Testis (tissue), 3 donors: ENCODE results near the gene TBC1D9. TPM values are rescaled to one million over a fixed set of nuclear protein-coding genes. Genes with fewer than 3 reads are reported as not detected.

Experiments
- DNase-seq: peaks from one replicate; pipeline ENCODE4 v3.0.0-alpha.2; 2019
- H3K27ac ChIP-seq, 2 donors: fragments of 200-600 bp; sonication (generic); one replicate each; pipeline ENCODE4 v1.5.1; 2019
- H3K27me3 ChIP-seq: fragments of 200-600 bp; sonication (generic); one replicate; pipeline ENCODE4 v1.5.1; 2019
- H3K36me3 ChIP-seq: fragments of 200-600 bp; sonication (generic); one replicate; pipeline ENCODE4 v1.5.1; 2017; ENCODE audit warnings: low read depth; ENCODE audit errors: missing control alignments
- H3K4me1 ChIP-seq: fragments of 200-600 bp; sonication (generic); one replicate; pipeline ENCODE4 v1.5.1; 2019
- H3K4me3 ChIP-seq, 2 donors: fragments of 200-600 bp; sonication (generic); one replicate each; pipeline ENCODE4 v1.5.1; 2017 to 2019
- H3K9me3 ChIP-seq: fragments of 200-600 bp; sonication (generic); one replicate; pipeline ENCODE4 v1.5.1; 2017
- CTCF ChIP-seq, 3 experiments: fragments of 450-650 bp in 2 of 3; fragments of 200-600 bp in 1 of 3; sonication (generic) in 1 of 3; IDR thresholded peaks; one replicate each; pipeline ENCODE4 v1.5.1; 2016 to 2019; ENCODE audit warnings: antibody characterized with exemption in 3 of 3, mild to moderate bottlenecking in 2 of 3, moderate library complexity in 1 of 3
- POLR2A ChIP-seq: fragments of 450-650 bp; IDR thresholded peaks from one replicate; pipeline ENCODE4 v1.6.1; 2017; ENCODE audit warnings: antibody characterized with exemption, mild to moderate bottlenecking, moderate library complexity
- WGBS, 2 donors: methylation state at CpG; one replicate each; pipeline ENCODE4 v1.1.5; 2018; 5-methylcytosine and 5-hydroxymethylcytosine counted together
- intact Hi-C: fragments of 100-400 bp; cut with DNase I; formaldehyde crosslinking; loops from one replicate; pipeline ENCODE4 v1.15.1; 2023; ENCODE audit warnings: low total_unique reads
- polyA plus RNA-seq: library from polyadenylated mRNA; stranded (reverse); fragments of 350-450 nt; fragmentation: Illumina TruSeq; extraction: RNeasy Lipid Tissue Mini Kit (QIAGEN cat#74804); gene quantifications from one replicate; pipeline ENCODE4 v1.2.3, GENCODE V29; 2014; ENCODE audit warnings: low read depth, low replicate concordance; ENCODE audit not compliant: insufficient read depth
- total RNA-seq, 2 donors: library from RNA; depleted of rRNA; stranded (reverse); fragments of >200 nt; gene quantifications; one replicate each; pipeline ENCODE4 v1.2.3, GENCODE V29; 2016

TBC1D9 gene
- total and polyA plus RNA-seq, 3 donors from 2014 or later = 8.6 to 13.1 (median 9.8) TPM

GRCh38 chr4:140621161-140621560 is 135.0 kb downstream of the TBC1D9 start:
- no peaks in the 10 kb centered on the region for H3K27me3 ChIP-seq
- no peaks in the 10 kb centered on the region for H3K9me3 ChIP-seq
- intact Hi-C loops = no loop called here
- WGBS, 2 donors = 91 to 95% methylated on average over 3 of the region's 3 CpGs
- H3K36me3 ChIP-seq = no peaks in the 10 kb centered on the region
- no peaks in the 10 kb centered on the region for H3K4me1 ChIP-seq
- H3K4me3 ChIP-seq = no peak overlapping the region
- no peak for DNase-seq
- no peak overlapping the region for H3K27ac ChIP-seq
- no peak for TF ChIP-seq CTCF (IDR thresholded peaks at IDR 0.05)
- no peak for TF ChIP-seq POLR2A

GRCh38 chr4:140617499-140618248 is 138.5 kb downstream of the TBC1D9 start:
- Histone ChIP-seq H3K4me1 (no peaks in the 10 kb centered on the region), H3K27me3 (no peaks in the 10 kb centered on the region), H3K27ac (no peak overlapping the region), H3K9me3 (no peaks in the 10 kb centered on the region), H3K4me3 (no peak overlapping the region), H3K36me3 (no peaks in the 10 kb centered on the region)
- no peak for DNase-seq
- intact Hi-C loops = no loop called here
- WGBS, 2 donors = 74 to 77% methylated on average over 6 to 7 of the region's 7 CpGs
- TF ChIP-seq CTCF (IDR thresholded peaks at IDR 0.05) (no peak), POLR2A (no peak)

GRCh38 chr4:140615451-140615850 is 140.7 kb downstream of the TBC1D9 start:
- no peak overlapping the region for H3K4me3 ChIP-seq
- 92 to 96% methylated on average over 1 of the region's 1 CpG for WGBS, 2 donors

GRCh38 chr4:140612357-140612756 is 143.8 kb downstream of the TBC1D9 start:
- WGBS, 2 donors = 38 to 47% methylated on average over 1 of the region's 1 CpG
- no peak for DNase-seq
- no peaks in the 10 kb centered on the region for H3K36me3 ChIP-seq
- intact Hi-C loops = no loop called here
- TF ChIP-seq POLR2A = no peak
- no peak for TF ChIP-seq CTCF (IDR thresholded peaks at IDR 0.05)
- H3K9me3 ChIP-seq = no peaks in the 10 kb centered on the region
- no peak overlapping the region for H3K27ac ChIP-seq
- no peaks in the 10 kb centered on the region for H3K27me3 ChIP-seq
- no peak overlapping the region for H3K4me3 ChIP-seq
- H3K4me1 ChIP-seq = no peaks in the 10 kb centered on the region

More at GRCh38 chr4:140615451-140615850, 140.7 kb downstream of the TBC1D9 start:
- intact Hi-C loops = no loop called here
- H3K27ac ChIP-seq = no peak overlapping the region
- TF ChIP-seq POLR2A (no peak), CTCF (IDR thresholded peaks at IDR 0.05) (no peak)
- no peak for DNase-seq
- H3K36me3 ChIP-seq = no peaks in the 10 kb centered on the region
- no peaks in the 10 kb centered on the region for H3K27me3 ChIP-seq
- H3K9me3 ChIP-seq = no peaks in the 10 kb centered on the region
- H3K4me1 ChIP-seq = no peaks in the 10 kb centered on the region

GRCh38 chr4:140611854-140612253 is 144.3 kb downstream of the TBC1D9 start:
- WGBS, 2 donors = 83 to 91% methylated on average over 3 of the region's 3 CpGs
- intact Hi-C loops = no loop called here
- Histone ChIP-seq H3K4me1 (no peaks in the 10 kb centered on the region), H3K4me3 (no peak overlapping the region), H3K27me3 (no peaks in the 10 kb centered on the region), H3K27ac (no peak overlapping the region), H3K9me3 (no peaks in the 10 kb centered on the region), H3K36me3 (no peaks in the 10 kb centered on the region)
- no peak for DNase-seq
- TF ChIP-seq CTCF (IDR thresholded peaks at IDR 0.05) (no peak), POLR2A (no peak)
